SKM-1 (cell line): Measurements from ENCODE around the gene POTEM.
"Not testable (repeated sequence)": the region's sequence is repeated elsewhere in the genome, so short reads cannot be mapped to it uniquely, and the experiment has no call there.

Experiments used
- DNase-seq: peaks from one replicate; lab custom pipeline; 2025; ENCODE audit not compliant: unreplicated experiment; lab: John Stamatoyannopoulos, UW

POTEM gene

DNA sequence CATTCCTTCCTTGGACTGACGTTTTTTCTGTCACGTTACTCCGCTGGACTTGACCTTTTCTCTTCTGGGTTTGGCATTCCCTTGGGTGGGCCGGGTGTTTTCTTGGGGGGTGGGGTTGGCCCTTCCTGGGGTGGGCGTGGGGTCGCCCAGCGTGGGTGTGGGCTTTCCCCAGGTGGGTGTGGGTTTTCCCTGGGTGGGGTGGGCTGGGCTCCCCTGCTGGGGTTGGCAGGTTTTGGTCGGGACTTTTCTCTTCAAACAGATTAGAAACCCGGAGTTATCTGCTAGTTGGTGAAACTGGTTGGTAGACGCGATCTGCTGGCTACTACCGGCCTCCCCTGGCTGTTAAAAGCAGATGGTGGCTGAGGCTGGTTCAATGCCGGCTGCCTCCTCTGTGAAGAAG lies at the start of gene POTEM:
Gene POTEM, plus strand, starts transcription at position 301 of the 400 bp plus-strand sequence. Its CDS starts 52 bp downstream, at position 353.
- not testable (repeated sequence) for DNase-seq

- DNase-seq, result not testable (repeated sequence)
Observed at GRCh38 chr14:18918345-18918744, 48.9 kb upstream of the POTEM start.

GRCh38 chr14:18920052-18920451 lies 47.2 kb upstream of the POTEM start:
- not testable (repeated sequence) for DNase-seq

GRCh38 chr14:18921055-18921701 lies 46.1 kb upstream of the POTEM start:
- DNase-seq, result not testable (repeated sequence)

- not testable (repeated sequence) for DNase-seq
Observed at GRCh38 chr14:18936848-18937247, 30.4 kb upstream of the POTEM start.

- DNase-seq, result not testable (repeated sequence)
Observed at GRCh38 chr14:18938733-18939132, 28.5 kb upstream of the POTEM start.

- not testable (repeated sequence) for DNase-seq
Observed at GRCh38 chr14:18949939-18950338, 17.3 kb upstream of the POTEM start.

GRCh38 chr14:18953085-18953484 lies 14.1 kb upstream of the POTEM start:
- DNase-seq, result not testable (repeated sequence)

- DNase-seq, result not testable (repeated sequence)
Observed at GRCh38 chr14:18955816-18956215, 11.4 kb upstream of the POTEM start.

DNA sequence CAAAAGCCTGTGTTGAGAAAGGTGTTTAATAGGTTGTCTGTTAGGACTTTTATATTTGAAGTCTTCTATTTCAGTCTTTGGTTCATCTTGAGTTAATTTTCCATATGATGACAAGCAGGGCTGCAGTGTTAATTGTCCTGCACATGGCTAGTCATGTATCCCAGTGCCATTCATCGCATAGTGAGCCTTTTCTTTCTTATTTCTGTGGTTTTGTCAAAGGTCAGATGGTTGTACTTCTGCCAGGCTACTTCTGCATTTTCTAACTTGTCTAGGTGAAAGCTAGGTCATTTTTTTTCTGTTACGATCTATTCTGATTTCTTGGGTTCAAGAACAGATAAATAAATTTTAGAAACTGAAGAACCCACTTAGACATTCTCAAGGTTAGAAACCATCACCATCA lies 5.7 kb upstream of the POTEM start:
- not testable (repeated sequence) for DNase-seq

GRCh38 chr14:18962143-18962542 lies 5.1 kb upstream of the POTEM start:
- DNase-seq, result not testable (repeated sequence)

DNA sequence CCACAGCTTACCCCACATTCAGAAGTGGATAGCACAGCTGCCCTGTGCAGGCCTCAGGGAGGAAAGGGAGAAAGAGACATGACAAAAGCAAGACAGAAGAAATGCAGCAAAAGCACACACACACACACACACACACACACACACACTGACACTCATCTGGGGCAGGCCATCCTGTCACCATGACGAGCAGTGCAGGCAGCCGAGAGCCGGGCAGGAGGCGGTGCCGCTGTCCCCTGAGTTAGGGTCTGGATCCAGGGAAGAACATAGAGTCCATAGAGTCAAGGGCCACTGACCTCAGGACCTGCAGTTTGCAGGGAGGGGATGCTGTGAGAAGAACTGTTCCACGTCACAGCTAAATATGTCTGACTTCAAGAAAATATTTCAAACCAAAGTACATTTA lies 4.0 kb upstream of the POTEM start:
- not testable (repeated sequence) for DNase-seq

DNA sequence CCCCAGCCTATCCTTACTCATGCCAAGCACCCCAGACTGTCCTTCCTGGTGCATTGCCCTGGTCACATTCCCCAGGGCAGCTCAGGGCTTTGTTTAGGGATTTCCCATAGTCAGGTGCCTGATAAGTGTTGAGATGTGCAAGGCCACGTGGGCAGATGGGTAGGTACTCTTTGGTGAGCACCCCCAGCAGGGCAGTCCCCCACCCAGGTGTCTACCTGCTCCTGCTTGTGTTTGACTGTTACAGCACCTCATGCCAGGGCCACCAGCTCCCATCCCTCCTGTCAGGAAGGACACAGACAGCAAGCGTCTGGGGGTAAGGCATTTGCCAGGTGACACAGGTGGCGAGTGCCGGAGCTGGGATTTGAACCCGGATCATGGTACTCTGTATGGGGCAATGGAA lies 2.4 kb upstream of the POTEM start:
- DNase-seq, result not testable (repeated sequence)

DNA sequence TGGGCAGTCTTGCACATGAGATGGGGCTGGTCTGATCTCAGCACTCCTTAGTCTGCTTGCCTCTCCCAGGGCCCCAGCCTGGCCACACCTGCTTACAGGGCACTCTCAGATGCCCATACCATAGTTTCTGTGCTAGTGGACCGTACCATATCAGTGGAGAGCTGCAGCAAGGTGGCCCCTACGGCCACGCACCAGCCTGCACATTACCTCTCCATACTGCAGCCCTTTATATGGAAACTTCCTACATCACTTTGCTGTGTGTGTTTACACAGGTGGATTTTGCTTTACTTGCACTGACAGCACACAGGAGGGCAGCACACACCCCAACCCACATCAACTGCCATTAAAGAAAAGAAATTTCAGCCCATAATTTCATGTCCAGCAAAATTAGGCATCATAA lies 35.3 kb downstream of the POTEM start:
- not testable (repeated sequence) for DNase-seq

GRCh38 chr14:19006490-19006889 lies 39.3 kb downstream of the POTEM start:
- DNase-seq, result not testable (repeated sequence)

GRCh38 chr14:19007678-19008077 lies 40.4 kb downstream of the POTEM start:
- not testable (repeated sequence) for DNase-seq

- not testable (repeated sequence) for DNase-seq
Observed at GRCh38 chr14:19011029-19011428, 43.8 kb downstream of the POTEM start.

DNA sequence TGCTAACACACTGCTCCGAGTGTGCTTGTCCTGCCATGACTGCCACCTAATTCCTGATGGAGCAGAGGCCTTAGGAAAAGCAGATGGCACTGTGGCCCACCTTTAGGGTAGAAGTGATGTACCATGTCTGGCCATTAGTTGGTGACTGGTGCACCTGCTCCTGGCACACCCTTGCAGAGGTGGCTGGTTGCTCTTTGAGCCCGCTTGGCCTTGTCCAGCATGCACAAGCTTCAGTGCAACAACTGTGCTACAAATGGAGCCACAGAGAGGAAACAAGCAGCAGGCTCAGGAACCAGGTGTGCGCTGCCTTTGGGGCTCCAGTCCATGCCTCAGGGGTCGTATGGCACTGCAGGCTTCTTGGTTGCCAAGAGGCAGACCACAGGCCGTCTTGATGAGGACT lies 44.5 kb downstream of the POTEM start:
- not testable (repeated sequence) for DNase-seq

DNA sequence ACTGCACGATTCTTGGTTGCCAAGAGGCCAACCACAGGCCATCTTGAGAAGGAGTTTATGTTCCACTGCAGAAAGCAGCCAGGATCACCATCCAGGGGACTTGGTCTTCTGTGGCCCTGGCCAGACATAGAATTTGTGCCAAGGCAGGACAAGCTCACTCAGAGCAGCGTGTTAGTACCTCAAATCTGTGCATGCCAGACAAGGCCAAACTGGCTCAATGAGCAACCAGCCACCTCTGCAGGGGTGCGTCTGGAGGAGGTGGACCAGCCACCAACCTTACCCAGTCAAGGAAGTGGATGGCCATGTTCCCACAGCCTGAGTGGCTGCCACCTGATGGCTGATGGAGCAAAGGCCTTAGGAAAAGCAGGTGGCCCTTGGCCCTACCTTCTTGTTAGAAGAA lies 48.0 kb downstream of the POTEM start:
- not testable (repeated sequence) for DNase-seq

GRCh38 chr14:19025080-19025589 lies 57.9 kb downstream of the POTEM start:
- DNase-seq, result not testable (repeated sequence)

- DNase-seq, result not testable (repeated sequence)
Observed at GRCh38 chr14:19026649-19027351, 59.6 kb downstream of the POTEM start.

DNA sequence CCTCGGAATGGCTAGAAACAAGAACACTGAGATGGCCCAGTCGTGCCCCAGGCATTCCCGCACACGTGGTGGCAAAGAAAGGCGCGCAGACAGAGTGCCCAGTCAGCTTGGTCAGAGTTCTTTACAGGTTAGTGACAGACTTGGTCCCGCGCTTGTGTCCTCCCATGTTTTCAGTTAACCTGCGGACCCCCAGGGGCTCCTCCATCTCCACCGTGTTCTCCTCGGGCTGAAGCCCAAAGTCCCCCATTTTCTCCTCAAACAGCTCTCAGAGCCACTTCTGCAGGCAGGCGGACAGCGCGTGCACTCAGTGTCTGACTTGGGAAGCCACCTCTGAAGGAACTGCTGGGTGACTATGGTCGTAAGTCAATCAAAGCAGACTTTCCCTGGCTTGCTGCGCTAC lies 60.7 kb downstream of the POTEM start:
- DNase-seq, result not testable (repeated sequence)
